ENCODE measurements around the gene ZBTB7B.

DNA sequence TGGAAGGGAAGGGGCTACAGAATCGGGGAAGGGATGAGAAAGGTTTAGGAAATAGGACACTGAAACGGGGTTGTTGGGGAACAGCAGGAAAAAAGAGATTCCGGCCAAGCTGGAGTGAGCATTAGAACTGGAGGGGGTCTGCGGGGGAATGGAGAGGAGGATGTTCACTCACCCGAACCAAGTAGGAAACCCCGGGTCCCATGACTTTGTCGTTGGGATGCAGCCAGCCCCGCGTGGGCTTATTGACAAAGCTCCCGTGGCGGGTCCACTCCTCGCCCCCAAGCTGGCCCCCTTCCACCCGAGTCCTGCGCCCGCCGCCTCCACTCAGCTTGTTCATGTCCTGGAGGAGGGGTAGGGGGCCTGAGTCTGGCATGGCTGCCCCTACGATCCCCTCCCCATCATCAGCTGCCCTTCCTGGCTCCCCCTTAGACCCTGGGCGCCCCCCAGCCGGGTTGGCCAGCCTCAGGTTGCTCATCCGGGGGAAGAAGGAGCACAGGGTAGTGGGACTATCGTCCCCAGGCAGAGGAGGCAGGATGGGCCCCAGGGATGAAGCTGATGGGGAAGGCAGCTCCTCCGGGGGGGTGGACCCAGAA lies 32.6 kb upstream of the ZBTB7B start:
- TF ChIP-seq, protein P1, sequence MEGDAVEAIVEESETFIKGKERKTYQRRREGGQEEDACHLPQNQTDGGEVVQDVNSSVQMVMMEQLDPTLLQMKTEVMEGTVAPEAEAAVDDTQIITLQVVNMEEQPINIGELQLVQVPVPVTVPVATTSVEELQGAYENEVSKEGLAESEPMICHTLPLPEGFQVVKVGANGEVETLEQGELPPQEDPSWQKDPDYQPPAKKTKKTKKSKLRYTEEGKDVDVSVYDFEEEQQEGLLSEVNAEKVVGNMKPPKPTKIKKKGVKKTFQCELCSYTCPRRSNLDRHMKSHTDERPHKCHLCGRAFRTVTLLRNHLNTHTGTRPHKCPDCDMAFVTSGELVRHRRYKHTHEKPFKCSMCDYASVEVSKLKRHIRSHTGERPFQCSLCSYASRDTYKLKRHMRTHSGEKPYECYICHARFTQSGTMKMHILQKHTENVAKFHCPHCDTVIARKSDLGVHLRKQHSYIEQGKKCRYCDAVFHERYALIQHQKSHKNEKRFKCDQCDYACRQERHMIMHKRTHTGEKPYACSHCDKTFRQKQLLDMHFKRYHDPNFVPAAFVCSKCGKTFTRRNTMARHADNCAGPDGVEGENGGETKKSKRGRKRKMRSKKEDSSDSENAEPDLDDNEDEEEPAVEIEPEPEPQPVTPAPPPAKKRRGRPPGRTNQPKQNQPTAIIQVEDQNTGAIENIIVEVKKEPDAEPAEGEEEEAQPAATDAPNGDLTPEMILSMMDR (IDR thresholded peaks at IDR 0.05), result no peak
- no peak for TF ChIP-seq EP300 (IDR thresholded peaks at IDR 0.05)

All from tibial nerve (tissue), 4 donors.